NT2/D1 (cell line): ENCODE measurements around the gene TMEM234.

Source experiments
- SUZ12 ChIP-seq: IDR thresholded peaks from 2 replicates; pipeline ENCODE4 v1.6.1; 2011; ENCODE audit not compliant: insufficient read length, insufficient read depth; ENCODE audit errors: extremely low read depth
- YY1 ChIP-seq: IDR thresholded peaks from 2 replicates; pipeline ENCODE4 v1.6.1; 2011; ENCODE audit not compliant: insufficient read length, insufficient read depth
- ZNF274 ChIP-seq: IDR thresholded peaks from 2 replicates; pipeline ENCODE4 v1.6.1; 2011; ENCODE audit warnings: mild to moderate bottlenecking, low read depth, low read length

DNA sequence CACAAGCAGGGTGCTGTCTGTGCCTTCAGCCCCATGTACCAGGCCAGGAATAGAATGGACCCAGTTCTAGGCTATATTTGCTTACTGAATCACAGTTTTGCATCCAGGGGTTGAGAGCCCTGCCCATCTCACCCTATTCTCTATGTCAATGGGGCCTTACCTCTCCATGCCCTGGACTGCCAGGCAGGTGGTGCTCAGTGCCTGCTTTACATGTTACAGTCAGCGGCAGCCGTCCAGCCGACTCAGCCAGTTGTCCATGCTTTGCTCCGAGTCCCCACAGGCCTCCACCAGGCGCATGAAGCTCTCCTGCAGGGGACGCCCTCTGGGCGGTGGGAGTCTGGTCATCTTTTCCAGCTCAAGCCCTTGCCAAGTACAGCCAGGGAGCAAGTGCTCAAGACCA is 12.6 kb upstream of the TMEM234 start:
- TF ChIP-seq SUZ12: no peak
- no peak for TF ChIP-seq YY1
- TF ChIP-seq ZNF274: no peak
